ENCODE results near the gene HLX.

DNA sequence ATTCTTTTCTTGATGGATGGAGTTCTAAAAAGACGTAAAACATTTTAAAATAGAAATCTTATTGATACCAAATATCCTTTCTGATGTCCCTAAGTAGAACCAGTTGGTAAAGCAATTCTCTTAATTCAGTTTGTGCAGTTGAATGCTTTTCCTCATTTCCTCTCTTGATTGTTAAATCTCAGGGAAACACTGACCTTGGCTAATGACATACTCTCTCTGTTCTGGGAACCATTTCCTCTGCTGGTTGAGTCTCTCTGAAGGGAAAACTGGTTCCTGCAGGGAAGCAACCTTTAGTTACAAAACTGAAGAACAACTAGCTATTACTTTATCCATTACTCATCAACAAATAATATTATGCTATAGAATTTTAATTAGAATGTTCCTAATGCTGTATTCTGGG, 36.7 kb downstream of the HLX start:
- TF ChIP-seq POLR2A (IDR thresholded peaks at IDR 0.05) = no peak
- TF ChIP-seq, protein P1, sequence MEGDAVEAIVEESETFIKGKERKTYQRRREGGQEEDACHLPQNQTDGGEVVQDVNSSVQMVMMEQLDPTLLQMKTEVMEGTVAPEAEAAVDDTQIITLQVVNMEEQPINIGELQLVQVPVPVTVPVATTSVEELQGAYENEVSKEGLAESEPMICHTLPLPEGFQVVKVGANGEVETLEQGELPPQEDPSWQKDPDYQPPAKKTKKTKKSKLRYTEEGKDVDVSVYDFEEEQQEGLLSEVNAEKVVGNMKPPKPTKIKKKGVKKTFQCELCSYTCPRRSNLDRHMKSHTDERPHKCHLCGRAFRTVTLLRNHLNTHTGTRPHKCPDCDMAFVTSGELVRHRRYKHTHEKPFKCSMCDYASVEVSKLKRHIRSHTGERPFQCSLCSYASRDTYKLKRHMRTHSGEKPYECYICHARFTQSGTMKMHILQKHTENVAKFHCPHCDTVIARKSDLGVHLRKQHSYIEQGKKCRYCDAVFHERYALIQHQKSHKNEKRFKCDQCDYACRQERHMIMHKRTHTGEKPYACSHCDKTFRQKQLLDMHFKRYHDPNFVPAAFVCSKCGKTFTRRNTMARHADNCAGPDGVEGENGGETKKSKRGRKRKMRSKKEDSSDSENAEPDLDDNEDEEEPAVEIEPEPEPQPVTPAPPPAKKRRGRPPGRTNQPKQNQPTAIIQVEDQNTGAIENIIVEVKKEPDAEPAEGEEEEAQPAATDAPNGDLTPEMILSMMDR (IDR thresholded peaks at IDR 0.05) = no peak

Measured in stomach (tissue), 4 donors.